A549 (cell line): ENCODE results near the gene MUC5B. TPM values are rescaled to one million over a fixed set of nuclear protein-coding genes. Genes with fewer than 3 reads are reported as not detected.

ENCODE experiments used
- ATAC-seq, 2 experiments: fragments of 200-7000 bp in 1 of 2; fragments of >200 bp in 1 of 2; cut with Nextera tagmentation in 1 of 2; cut with Tn5 transposase in 1 of 2; 3 replicates each; pipeline versions ENCODE4 v1.8.0 to v1.9.1; 2018 to 2020; ENCODE audit warnings: mild to moderate bottlenecking in 1 of 2, moderate library complexity in 1 of 2
- CTCF ChIA-PET: fragments of 300-600 bp; sonication (Branson Sonifier 250); formaldehyde crosslinking; extraction: SDS; loops from one replicate; lab custom pipeline; 2021; ENCODE audit warnings: antibody characterized with exemption, inconsistent platforms; lab: Yijun Ruan, JAX
- POLR2A ChIA-PET: fragments of 350-600 bp; formaldehyde crosslinking; extraction: SDS; loops from one replicate; lab custom pipeline; 2021; ENCODE audit warnings: antibody characterized with exemption, inconsistent platforms; lab: Yijun Ruan, JAX
- DNase-seq, 2 experiments: peaks; one replicate each; pipeline versions ENCODE4 v3.0.0 to v3.0.0-alpha.2; 2011 to 2016; ENCODE audit warnings: low read depth in 1 of 2, low spot score in 1 of 2
- FAIRE-seq: peaks from 2 replicates; lab custom pipeline; 2011; peaks lifted over from hg19 to GRCh38; lab: Jason Lieb, UNC
- H3K27ac ChIP-seq, 2 experiments: fragments of >200 bp; sonication (Bioruptor Twin); formaldehyde crosslinking; 3 replicates each; pipeline ENCODE4 v1.5.1; 2016 to 2017
- H3K4me1 ChIP-seq: fragments of >200 bp; sonication (Bioruptor Twin); formaldehyde crosslinking; 3 replicates; pipeline ENCODE4 v1.6.1; 2016
- H3K4me2 ChIP-seq: fragments of >200 bp; sonication (Bioruptor Twin); formaldehyde crosslinking; 3 replicates; pipeline ENCODE4 v1.6.1; 2016
- H3K4me3 ChIP-seq: fragments of >200 bp; sonication (Bioruptor Twin); formaldehyde crosslinking; 3 replicates; pipeline ENCODE4 v1.5.1; 2016
- H3K9me3 ChIP-seq: fragments of >200 bp; sonication (Bioruptor Twin); formaldehyde crosslinking; 3 replicates; pipeline ENCODE4 v1.6.1; 2016
- CBX8 ChIP-seq: fragments of 200-600 bp; sonication (generic); IDR thresholded peaks from 2 replicates; pipeline ENCODE4 v1.6.1; 2016
- CHD4 ChIP-seq: fragments of 200-600 bp; sonication (generic); IDR thresholded peaks from 2 replicates; pipeline ENCODE4 v1.6.1; 2016; ENCODE audit warnings: antibody characterized with exemption, mild to moderate bottlenecking, borderline replicate concordance
- CTCF ChIP-seq: fragments of >200 bp; sonication (Bioruptor Twin); formaldehyde crosslinking; IDR thresholded peaks from 3 replicates; pipeline ENCODE4 v1.5.1; 2016
- EHF ChIP-seq: fragments of 250-450 bp; sonication (Bioruptor Pico); IDR thresholded peaks from 2 replicates; pipeline ENCODE4 v1.5.0; 2020; ENCODE audit warnings: mild to moderate bottlenecking
- EHMT2 ChIP-seq: fragments of 200-600 bp; sonication (generic); IDR thresholded peaks from 2 replicates; pipeline ENCODE4 v1.6.1; 2016; ENCODE audit warnings: antibody characterized with exemption, low read depth, mild to moderate bottlenecking, moderate library complexity
- EP300 ChIP-seq, 2 experiments: fragments of >200 bp; sonication (Bioruptor Twin); formaldehyde crosslinking; IDR thresholded peaks; 2 replicates in 1 of 2; 3 replicates in 1 of 2; pipeline ENCODE4 v1.6.1; 2016 to 2017
- ESRRA ChIP-seq: fragments of 150-350 bp; IDR thresholded peaks from 2 replicates; pipeline ENCODE4 v1.6.1; 2014; ENCODE audit warnings: mild to moderate bottlenecking, low read length, borderline replicate concordance
- FOSL2 ChIP-seq, 2 experiments: fragments of 450-650 bp in 1 of 2; fragments of >200 bp in 1 of 2; sonication (Bioruptor Twin) in 1 of 2; formaldehyde crosslinking; IDR thresholded peaks; 2 replicates each; pipeline versions ENCODE4 v1.5.0 to v1.6.1; 2016 to 2020; ENCODE audit warnings: mild to moderate bottlenecking in 1 of 2, moderate library complexity in 1 of 2
- FOXS1 ChIP-seq: fragments of 250-450 bp; sonication (Bioruptor Pico); IDR thresholded peaks from 2 replicates; pipeline ENCODE4 v1.5.0; 2020; ENCODE audit warnings: mild to moderate bottlenecking, moderate library complexity
- GATA3 ChIP-seq: IDR thresholded peaks from 2 replicates; pipeline ENCODE4 v1.6.1; 2012; ENCODE audit warnings: borderline replicate concordance
- HES2 ChIP-seq: fragments of >200 bp; sonication (Bioruptor Twin); formaldehyde crosslinking; IDR thresholded peaks from 2 replicates; pipeline ENCODE4 v1.6.1; 2016
- HMGXB4 ChIP-seq: fragments of 250-450 bp; sonication (Bioruptor Pico); IDR thresholded peaks from 2 replicates; pipeline ENCODE4 v1.5.0; 2021; ENCODE audit warnings: mild to moderate bottlenecking, moderate library complexity, borderline replicate concordance
- HOXB13 ChIP-seq: fragments of 250-450 bp; sonication (Bioruptor Pico); IDR thresholded peaks from 2 replicates; pipeline ENCODE4 v1.5.0; 2020; ENCODE audit warnings: low read depth, mild to moderate bottlenecking, moderate library complexity
- KDM5A ChIP-seq: fragments of 200-600 bp; sonication (generic); IDR thresholded peaks from 2 replicates; pipeline ENCODE4 v1.6.1; 2016; ENCODE audit warnings: antibody characterized with exemption, mild to moderate bottlenecking
- MAZ ChIP-seq: fragments of 150-350 bp; IDR thresholded peaks from 2 replicates; pipeline ENCODE4 v1.6.1; 2014; ENCODE audit warnings: antibody characterized with exemption, low read depth, low read length, borderline replicate concordance
- MYC ChIP-seq: IDR thresholded peaks from 2 replicates; pipeline ENCODE4 v1.6.1; 2012; ENCODE audit warnings: mild to moderate bottlenecking, inconsistent platforms, low read length, improper control_type of control experiment, borderline replicate concordance
- NR3C1 ChIP-seq: fragments of >200 bp; sonication (Bioruptor Twin); formaldehyde crosslinking; IDR thresholded peaks from 3 replicates; pipeline ENCODE4 v1.6.1; 2017
- POLR2AphosphoS2 ChIP-seq: conservative IDR thresholded peaks from 2 replicates; pipeline ENCODE4 v1.6.1; 2012; ENCODE audit warnings: low read length, improper control_type of control experiment, inconsistent platforms
- RCOR1 ChIP-seq: fragments of 150-350 bp; IDR thresholded peaks from 2 replicates; pipeline ENCODE4 v1.6.1; 2014; ENCODE audit warnings: antibody characterized with exemption, low read length, low read depth
- REST ChIP-seq: fragments of 200-600 bp; sonication (generic); IDR thresholded peaks from 2 replicates; pipeline ENCODE4 v1.6.1; 2016; ENCODE audit warnings: antibody characterized with exemption, mild to moderate bottlenecking, moderate library complexity
- ZC3H11A ChIP-seq: fragments of 450-650 bp; IDR thresholded peaks from 2 replicates; pipeline ENCODE4 v1.6.1; 2014; ENCODE audit warnings: antibody characterized with exemption, mild to moderate bottlenecking
- ZSCAN20 ChIP-seq: fragments of 250-450 bp; sonication (Bioruptor Pico); IDR thresholded peaks from 2 replicates; pipeline ENCODE4 v1.8.0; 2022; ENCODE audit warnings: mild to moderate bottlenecking, moderate library complexity
- WGBS: methylation state at CpG from one replicate; pipeline ENCODE4 v1.1.6; 2017; ENCODE audit errors: missing lambda C conversion rate; 5-methylcytosine and 5-hydroxymethylcytosine counted together
- polyA plus RNA-seq, 4 experiments: library from polyadenylated mRNA; depleted of rRNA in 3 of 4; stranded (reverse); fragments of >200 nt; fragmentation: RNase III in 1 of 4; extraction: RNeasy Plus Mini Kit Qiagen cat#74134 plus additional on column Dnase treatment in 1 of 4; gene quantifications; 2 replicates in 3 of 4; 3 replicates in 1 of 4; pipeline ENCODE4 v1.2.3, GENCODE V29; 2011 to 2017
- TF ChIP-seq, protein P1 (sequence below): fragments of 150-350 bp; IDR thresholded peaks from 2 replicates; pipeline ENCODE4 v1.6.1; 2014; ENCODE audit warnings: low read depth, mild to moderate bottlenecking, low read length

MUC5B gene
- polyA plus RNA-seq, 2 of the 4 experiments (the other 2 are of a cell fraction) = 0.85 to 1.4 TPM

GRCh38 chr11:1281974-1282365 is 59.1 kb downstream of the MUC5B start:
- ATAC-seq (no peak), FAIRE-seq (no peak), DNase-seq (no peak)
- Histone ChIP-seq H3K4me3 (no peak overlapping the region), H3K4me2 (no peak overlapping the region), H3K4me1 (no peaks in the 10 kb centered on the region), H3K27ac (no peak overlapping the region), H3K9me3 (no peaks in the 10 kb centered on the region)
- TF ChIP-seq ESRRA = no peak
- no peak for TF ChIP-seq ZC3H11A
- TF ChIP-seq HMGXB4 (CRISPR knock-in tag) = no peak
- TF ChIP-seq NR3C1 = no peak
- TF ChIP-seq MYC = no peak
- TF ChIP-seq FOXS1 (CRISPR knock-in tag) = no peak
- TF ChIP-seq EHMT2 = no peak
- CTCF ChIA-PET = interaction anchor here (0.9 to 1.0 kb wide), 2 partner anchors 12 to 233 kb away, joined by 3 read pairs; no protein-coding TSS in a partner anchor
- POLR2A ChIA-PET = no interaction called here
- 74% methylated on average over 3 of the region's 3 CpGs for WGBS

DNA sequence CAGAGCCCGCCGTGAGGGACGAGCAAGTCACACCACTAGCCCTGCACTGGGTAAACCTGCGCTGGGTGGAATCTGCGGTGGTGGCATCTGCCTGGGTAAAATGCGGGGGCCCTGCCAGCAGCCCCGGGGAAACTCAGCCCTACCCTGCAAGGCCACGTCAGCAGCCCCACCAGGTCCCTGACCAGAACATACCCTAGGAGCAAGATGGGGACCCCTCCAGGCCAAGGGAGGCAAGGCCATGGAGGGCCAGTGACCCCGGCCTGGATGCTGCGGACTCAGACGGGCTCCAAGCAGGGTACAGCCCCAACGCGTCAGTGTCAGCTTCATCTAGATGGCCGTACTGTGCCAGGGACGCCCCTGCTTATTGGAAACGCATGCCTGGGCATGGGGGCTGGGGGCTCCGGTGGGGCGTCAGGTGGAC is 60.2 kb downstream of the MUC5B start:
- 91% methylated on average over 9 of the region's 18 CpGs for WGBS
- ATAC-seq = no peak

DNA sequence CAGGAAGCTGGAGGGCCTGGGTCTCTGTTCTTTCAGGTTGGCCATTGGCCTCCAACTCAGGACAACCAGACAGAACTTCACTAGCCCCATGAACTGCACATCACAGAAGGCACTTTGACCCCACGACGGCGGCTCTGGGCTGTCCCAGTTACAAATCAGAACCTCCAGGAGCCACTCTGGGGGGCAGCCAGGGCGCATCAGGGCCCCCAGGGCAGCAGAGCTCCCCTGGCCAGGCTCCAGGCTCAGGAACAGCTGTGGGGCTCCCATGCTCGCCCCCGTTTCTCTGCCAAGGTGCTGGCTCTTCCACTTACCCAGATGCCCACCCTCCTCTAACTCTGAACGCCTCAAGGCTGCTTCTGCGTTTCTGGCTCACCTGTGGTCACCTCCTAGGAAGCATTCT is 61.0 kb downstream of the MUC5B start:
- WGBS = 91% methylated on average over 6 of the region's 8 CpGs
- DNase-seq = no peak
- no peaks in the 10 kb centered on the region for H3K9me3 ChIP-seq
- H3K27ac ChIP-seq = no peak overlapping the region
- TF ChIP-seq EP300 (IDR thresholded peaks at IDR 0.05) (no peak), KDM5A (no peak), CBX8 (no peak), HES2 (no peak), GATA3 (no peak), REST (no peak)
- H3K4me2 ChIP-seq = no peak overlapping the region
- CTCF ChIA-PET = interaction anchor here (0.9 kb wide), 1 partner anchor 38 kb away, joined by 4 read pairs; no protein-coding TSS in a partner anchor
- no peak for ATAC-seq
- POLR2A ChIA-PET = no interaction called here
- no peak overlapping the region for H3K4me3 ChIP-seq
- FAIRE-seq = no peak
- no peaks in the 10 kb centered on the region for H3K4me1 ChIP-seq

More for the DNA sequence above, 60.2 kb downstream of the MUC5B start:
- Histone ChIP-seq H3K4me1 (no peaks in the 10 kb centered on the region), H3K27ac (no peak overlapping the region), H3K9me3 (no peaks in the 10 kb centered on the region), H3K4me3 (no peak overlapping the region), H3K4me2 (no peak overlapping the region)
- no peak for TF ChIP-seq MAZ
- TF ChIP-seq FOSL2 (IDR thresholded peaks at IDR 0.05) = no peak
- TF ChIP-seq FOSL2 (CRISPR knock-in tag; IDR thresholded peaks at IDR 0.05) = no peak
- no peak for TF ChIP-seq HOXB13
- no peak for TF ChIP-seq RCOR1
- no peak for TF ChIP-seq EHF (CRISPR knock-in tag)
- no peak for TF ChIP-seq POLR2AphosphoS2
- TF ChIP-seq, protein P1, sequence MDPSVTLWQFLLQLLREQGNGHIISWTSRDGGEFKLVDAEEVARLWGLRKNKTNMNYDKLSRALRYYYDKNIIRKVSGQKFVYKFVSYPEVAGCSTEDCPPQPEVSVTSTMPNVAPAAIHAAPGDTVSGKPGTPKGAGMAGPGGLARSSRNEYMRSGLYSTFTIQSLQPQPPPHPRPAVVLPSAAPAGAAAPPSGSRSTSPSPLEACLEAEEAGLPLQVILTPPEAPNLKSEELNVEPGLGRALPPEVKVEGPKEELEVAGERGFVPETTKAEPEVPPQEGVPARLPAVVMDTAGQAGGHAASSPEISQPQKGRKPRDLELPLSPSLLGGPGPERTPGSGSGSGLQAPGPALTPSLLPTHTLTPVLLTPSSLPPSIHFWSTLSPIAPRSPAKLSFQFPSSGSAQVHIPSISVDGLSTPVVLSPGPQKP = no peak
- TF ChIP-seq FOXS1 (CRISPR knock-in tag) = no peak
- TF ChIP-seq CHD4 = no peak
- no peak for TF ChIP-seq CTCF
- no peak for TF ChIP-seq ZSCAN20 (CRISPR knock-in tag)
- no peak for DNase-seq
- no peak for FAIRE-seq
- ChIA-PET POLR2A (no interaction called here), CTCF (no interaction called here)
